HEK293 (cell line): ENCODE data around the gene SULT2B1.

Experiments used
- GLIS1 ChIP-seq: fragments of 450-650 bp; formaldehyde crosslinking; IDR thresholded peaks from 2 replicates; pipeline ENCODE4 v1.5.1; 2016; ENCODE audit warnings: missing biosample characterization, missing genetic modification characterization
- IKZF3 ChIP-seq: fragments of 450-650 bp; IDR thresholded peaks from 2 replicates; pipeline ENCODE4 v1.5.0; 2018; ENCODE audit warnings: missing biosample characterization, mild to moderate bottlenecking, missing genetic modification characterization, moderate library complexity
- KLF1 ChIP-seq: fragments of 450-650 bp; formaldehyde crosslinking; IDR thresholded peaks from 2 replicates; pipeline ENCODE4 v1.5.1; 2016; ENCODE audit warnings: missing biosample characterization, missing genetic modification characterization
- KLF7 ChIP-seq: fragments of 450-650 bp; formaldehyde crosslinking; IDR thresholded peaks from 2 replicates; pipeline ENCODE4 v1.5.1; 2016; ENCODE audit warnings: missing biosample characterization, missing genetic modification characterization, borderline replicate concordance
- SETDB1 ChIP-seq: IDR thresholded peaks from one replicate; pipeline ENCODE4 v1.6.1; 2017; ENCODE audit warnings: mild to moderate bottlenecking, low read length, moderate library complexity, mixed read lengths; ENCODE audit not compliant: insufficient read length
- SP7 ChIP-seq: fragments of 450-650 bp; formaldehyde crosslinking; IDR thresholded peaks from 2 replicates; pipeline ENCODE4 v1.5.1; 2016; ENCODE audit warnings: missing biosample characterization, missing genetic modification characterization
- TRIM28 ChIP-seq: IDR thresholded peaks from 2 replicates; pipeline ENCODE4 v1.6.1; 2011; ENCODE audit warnings: low read length, control low read depth, borderline replicate concordance
- YY1 ChIP-seq: fragments of 450-650 bp; formaldehyde crosslinking; IDR thresholded peaks from 2 replicates; pipeline ENCODE4 v1.5.1; 2018; ENCODE audit warnings: missing biosample characterization, missing genetic modification characterization
- ZFP69B ChIP-seq: fragments of 450-650 bp; formaldehyde crosslinking; IDR thresholded peaks from 2 replicates; pipeline ENCODE4 v1.5.1; 2016; ENCODE audit warnings: missing biosample characterization, missing genetic modification characterization
- ZNF121 ChIP-seq: fragments of 450-650 bp; formaldehyde crosslinking; IDR thresholded peaks from 2 replicates; pipeline ENCODE4 v1.5.1; 2016; ENCODE audit warnings: missing biosample characterization, missing genetic modification characterization
- ZNF155 ChIP-seq: fragments of 450-650 bp; formaldehyde crosslinking; IDR thresholded peaks from 2 replicates; pipeline ENCODE4 v1.5.1; 2016; ENCODE audit warnings: missing biosample characterization, missing genetic modification characterization
- ZNF174 ChIP-seq: fragments of 450-650 bp; formaldehyde crosslinking; IDR thresholded peaks from 2 replicates; pipeline ENCODE4 v1.5.0; 2017; ENCODE audit warnings: missing biosample characterization, mild to moderate bottlenecking, missing genetic modification characterization
- ZNF202 ChIP-seq: fragments of 450-650 bp; formaldehyde crosslinking; IDR thresholded peaks from 2 replicates; pipeline ENCODE4 v1.5.1; 2016; ENCODE audit warnings: missing biosample characterization, missing genetic modification characterization, borderline replicate concordance
- ZNF221 ChIP-seq: fragments of 450-650 bp; formaldehyde crosslinking; IDR thresholded peaks from 2 replicates; pipeline ENCODE4 v1.5.1; 2017; ENCODE audit warnings: missing biosample characterization, missing genetic modification characterization, borderline replicate concordance
- ZNF239 ChIP-seq: fragments of 450-650 bp; formaldehyde crosslinking; IDR thresholded peaks from 2 replicates; pipeline ENCODE4 v1.5.1; 2016; ENCODE audit warnings: missing biosample characterization, missing genetic modification characterization
- ZNF24 ChIP-seq: fragments of 450-650 bp; formaldehyde crosslinking; IDR thresholded peaks from 2 replicates; pipeline ENCODE4 v1.5.1; 2016; ENCODE audit warnings: missing biosample characterization, missing genetic modification characterization
- ZNF266 ChIP-seq: fragments of 450-650 bp; formaldehyde crosslinking; IDR thresholded peaks from 2 replicates; pipeline ENCODE4 v1.5.1; 2016; ENCODE audit warnings: missing biosample characterization, missing genetic modification characterization, low read depth
- ZNF37A ChIP-seq: fragments of 450-650 bp; IDR thresholded peaks from 2 replicates; pipeline ENCODE4 v1.5.1; 2018; ENCODE audit warnings: missing biosample characterization, missing genetic modification characterization
- ZNF658 ChIP-seq: fragments of 450-650 bp; formaldehyde crosslinking; IDR thresholded peaks from 2 replicates; pipeline ENCODE4; 2016; ENCODE audit warnings: missing biosample characterization, missing genetic modification characterization
- ZNF791 ChIP-seq: fragments of 450-650 bp; formaldehyde crosslinking; IDR thresholded peaks from 2 replicates; pipeline ENCODE4 v1.5.1; 2016; ENCODE audit warnings: missing biosample characterization, missing genetic modification characterization
- ZNF792 ChIP-seq: fragments of 450-650 bp; formaldehyde crosslinking; IDR thresholded peaks from 2 replicates; pipeline ENCODE4 v1.5.1; 2016; ENCODE audit warnings: missing biosample characterization, missing genetic modification characterization
- ZSCAN16 ChIP-seq: fragments of 450-650 bp; formaldehyde crosslinking; IDR thresholded peaks from 2 replicates; pipeline ENCODE4 v1.5.1; 2016; ENCODE audit warnings: missing biosample characterization, missing genetic modification characterization
- ZSCAN23 ChIP-seq: fragments of 450-650 bp; formaldehyde crosslinking; IDR thresholded peaks from 2 replicates; pipeline ENCODE4 v1.5.1; 2016; ENCODE audit warnings: missing biosample characterization, missing genetic modification characterization
- ZXDB ChIP-seq: fragments of 450-650 bp; formaldehyde crosslinking; IDR thresholded peaks from 2 replicates; pipeline ENCODE4 v1.5.1; 2016; ENCODE audit warnings: missing biosample characterization, missing genetic modification characterization
- TF ChIP-seq, protein P1 (sequence below): fragments of 450-650 bp; formaldehyde crosslinking; IDR thresholded peaks from 2 replicates; pipeline ENCODE4 v1.5.1; 2016; ENCODE audit warnings: missing biosample characterization, missing genetic modification characterization
- TF ChIP-seq, protein P2 (sequence below): fragments of 450-650 bp; formaldehyde crosslinking; IDR thresholded peaks from 2 replicates; pipeline ENCODE4 v1.5.1; 2016; ENCODE audit warnings: missing biosample characterization, missing genetic modification characterization
- TF ChIP-seq, protein P3 (sequence below): fragments of 450-650 bp; formaldehyde crosslinking; optimal IDR thresholded peaks from 2 replicates; pipeline ENCODE3; 2016; ENCODE audit warnings: missing biosample characterization, mild to moderate bottlenecking, missing genetic modification characterization
- TF ChIP-seq, protein P4 (sequence below): fragments of 450-650 bp; formaldehyde crosslinking; IDR thresholded peaks from 2 replicates; pipeline ENCODE4 v1.5.1; 2016; ENCODE audit warnings: missing biosample characterization, missing genetic modification characterization
- TF ChIP-seq, protein P5 (sequence below): fragments of 450-650 bp; formaldehyde crosslinking; IDR thresholded peaks from 2 replicates; pipeline ENCODE4 v1.5.1; 2016; ENCODE audit warnings: missing biosample characterization, missing genetic modification characterization, borderline replicate concordance
- TF ChIP-seq, protein P6 (sequence below): fragments of 450-650 bp; formaldehyde crosslinking; IDR thresholded peaks from 2 replicates; pipeline ENCODE4 v1.5.1; 2017; ENCODE audit warnings: missing biosample characterization, missing genetic modification characterization
- TF ChIP-seq, protein P7 (sequence below): fragments of 450-650 bp; formaldehyde crosslinking; IDR thresholded peaks from 2 replicates; pipeline ENCODE4 v1.5.1; 2016; ENCODE audit warnings: missing biosample characterization, missing genetic modification characterization

Gene SULT2B1

DNA sequence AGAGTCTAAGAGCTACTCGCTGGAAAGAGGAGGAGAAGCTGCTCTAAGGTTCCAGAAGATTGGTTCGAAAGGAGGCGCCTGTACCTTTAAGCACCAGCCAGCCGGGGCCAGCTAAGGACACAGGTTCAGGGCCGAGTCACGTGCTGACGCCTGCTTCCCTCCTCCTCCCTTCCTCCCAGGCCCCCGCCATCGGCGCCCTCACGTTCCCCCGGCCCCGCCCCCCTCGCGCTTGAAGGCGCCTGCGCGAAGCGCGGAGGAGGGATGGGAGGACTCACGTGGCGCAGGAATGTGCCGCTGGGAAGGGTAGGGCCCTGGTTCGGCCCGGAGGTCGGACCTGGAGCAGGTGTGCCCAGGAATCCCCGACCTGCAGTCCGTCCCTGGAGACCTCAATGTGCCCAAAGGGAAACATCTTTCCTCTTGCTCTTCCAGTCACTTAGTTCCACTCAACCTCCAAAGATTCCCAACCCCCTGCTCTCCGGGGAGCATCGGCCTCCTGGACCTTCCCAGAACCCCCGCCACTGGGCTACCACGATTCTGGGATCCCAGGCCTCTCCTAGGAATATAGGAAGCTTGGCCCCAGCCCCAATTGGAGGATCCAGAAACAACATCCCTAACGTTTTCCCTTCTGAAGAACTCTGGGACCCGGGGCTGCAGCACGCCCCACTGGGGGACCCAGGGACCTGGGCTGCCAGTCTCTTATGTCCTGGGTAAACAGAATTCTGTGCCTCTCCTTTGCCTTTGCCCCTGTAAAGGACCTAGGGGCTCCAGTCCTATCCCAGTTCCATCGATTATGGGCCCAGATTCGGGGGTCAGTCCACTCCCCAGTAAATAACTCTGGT, 82.7 kb downstream of the SULT2B1 start (continued):
- TF ChIP-seq ZNF792, result no peak
- no peak for TF ChIP-seq ZNF37A
- TF ChIP-seq, protein P1, sequence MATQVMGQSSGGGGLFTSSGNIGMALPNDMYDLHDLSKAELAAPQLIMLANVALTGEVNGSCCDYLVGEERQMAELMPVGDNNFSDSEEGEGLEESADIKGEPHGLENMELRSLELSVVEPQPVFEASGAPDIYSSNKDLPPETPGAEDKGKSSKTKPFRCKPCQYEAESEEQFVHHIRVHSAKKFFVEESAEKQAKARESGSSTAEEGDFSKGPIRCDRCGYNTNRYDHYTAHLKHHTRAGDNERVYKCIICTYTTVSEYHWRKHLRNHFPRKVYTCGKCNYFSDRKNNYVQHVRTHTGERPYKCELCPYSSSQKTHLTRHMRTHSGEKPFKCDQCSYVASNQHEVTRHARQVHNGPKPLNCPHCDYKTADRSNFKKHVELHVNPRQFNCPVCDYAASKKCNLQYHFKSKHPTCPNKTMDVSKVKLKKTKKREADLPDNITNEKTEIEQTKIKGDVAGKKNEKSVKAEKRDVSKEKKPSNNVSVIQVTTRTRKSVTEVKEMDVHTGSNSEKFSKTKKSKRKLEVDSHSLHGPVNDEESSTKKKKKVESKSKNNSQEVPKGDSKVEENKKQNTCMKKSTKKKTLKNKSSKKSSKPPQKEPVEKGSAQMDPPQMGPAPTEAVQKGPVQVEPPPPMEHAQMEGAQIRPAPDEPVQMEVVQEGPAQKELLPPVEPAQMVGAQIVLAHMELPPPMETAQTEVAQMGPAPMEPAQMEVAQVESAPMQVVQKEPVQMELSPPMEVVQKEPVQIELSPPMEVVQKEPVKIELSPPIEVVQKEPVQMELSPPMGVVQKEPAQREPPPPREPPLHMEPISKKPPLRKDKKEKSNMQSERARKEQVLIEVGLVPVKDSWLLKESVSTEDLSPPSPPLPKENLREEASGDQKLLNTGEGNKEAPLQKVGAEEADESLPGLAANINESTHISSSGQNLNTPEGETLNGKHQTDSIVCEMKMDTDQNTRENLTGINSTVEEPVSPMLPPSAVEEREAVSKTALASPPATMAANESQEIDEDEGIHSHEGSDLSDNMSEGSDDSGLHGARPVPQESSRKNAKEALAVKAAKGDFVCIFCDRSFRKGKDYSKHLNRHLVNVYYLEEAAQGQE (tag by site-specific recombination), result no peak
- peak; percentile 95 for TF ChIP-seq IKZF3
- TF ChIP-seq SETDB1, result no peak
- TF ChIP-seq, protein P2, sequence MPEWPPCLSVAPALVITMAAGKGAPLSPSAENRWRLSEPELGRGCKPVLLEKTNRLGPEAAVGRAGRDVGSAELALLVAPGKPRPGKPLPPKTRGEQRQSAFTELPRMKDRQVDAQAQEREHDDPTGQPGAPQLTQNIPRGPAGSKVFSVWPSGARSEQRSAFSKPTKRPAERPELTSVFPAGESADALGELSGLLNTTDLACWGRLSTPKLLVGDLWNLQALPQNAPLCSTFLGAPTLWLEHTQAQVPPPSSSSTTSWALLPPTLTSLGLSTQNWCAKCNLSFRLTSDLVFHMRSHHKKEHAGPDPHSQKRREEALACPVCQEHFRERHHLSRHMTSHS (tag by site-specific recombination), result no peak
- peak; percentile 87 for TF ChIP-seq ZNF24 (tag by site-specific recombination)
- TF ChIP-seq, protein P3, sequence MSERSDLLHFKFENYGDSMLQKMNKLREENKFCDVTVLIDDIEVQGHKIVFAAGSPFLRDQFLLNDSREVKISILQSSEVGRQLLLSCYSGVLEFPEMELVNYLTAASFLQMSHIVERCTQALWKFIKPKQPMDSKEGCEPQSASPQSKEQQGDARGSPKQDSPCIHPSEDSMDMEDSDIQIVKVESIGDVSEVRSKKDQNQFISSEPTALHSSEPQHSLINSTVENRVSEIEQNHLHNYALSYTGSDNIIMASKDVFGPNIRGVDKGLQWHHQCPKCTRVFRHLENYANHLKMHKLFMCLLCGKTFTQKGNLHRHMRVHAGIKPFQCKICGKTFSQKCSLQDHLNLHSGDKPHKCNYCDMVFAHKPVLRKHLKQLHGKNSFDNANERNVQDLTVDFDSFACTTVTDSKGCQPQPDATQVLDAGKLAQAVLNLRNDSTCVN (tag by site-specific recombination), result no peak
- no peak for TF ChIP-seq ZNF202 (tag by site-specific recombination)
- no peak for TF ChIP-seq ZNF239
- TF ChIP-seq, protein P4, sequence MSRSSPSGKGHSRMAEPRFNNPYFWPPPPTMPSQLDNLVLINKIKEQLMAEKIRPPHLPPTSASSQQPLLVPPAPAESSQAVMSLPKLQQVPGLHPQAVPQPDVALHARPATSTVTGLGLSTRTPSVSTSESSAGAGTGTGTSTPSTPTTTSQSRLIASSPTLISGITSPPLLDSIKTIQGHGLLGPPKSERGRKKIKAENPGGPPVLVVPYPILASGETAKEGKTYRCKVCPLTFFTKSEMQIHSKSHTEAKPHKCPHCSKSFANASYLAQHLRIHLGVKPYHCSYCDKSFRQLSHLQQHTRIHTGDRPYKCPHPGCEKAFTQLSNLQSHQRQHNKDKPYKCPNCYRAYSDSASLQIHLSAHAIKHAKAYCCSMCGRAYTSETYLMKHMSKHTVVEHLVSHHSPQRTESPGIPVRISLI, result no peak
- TF ChIP-seq, protein P5, sequence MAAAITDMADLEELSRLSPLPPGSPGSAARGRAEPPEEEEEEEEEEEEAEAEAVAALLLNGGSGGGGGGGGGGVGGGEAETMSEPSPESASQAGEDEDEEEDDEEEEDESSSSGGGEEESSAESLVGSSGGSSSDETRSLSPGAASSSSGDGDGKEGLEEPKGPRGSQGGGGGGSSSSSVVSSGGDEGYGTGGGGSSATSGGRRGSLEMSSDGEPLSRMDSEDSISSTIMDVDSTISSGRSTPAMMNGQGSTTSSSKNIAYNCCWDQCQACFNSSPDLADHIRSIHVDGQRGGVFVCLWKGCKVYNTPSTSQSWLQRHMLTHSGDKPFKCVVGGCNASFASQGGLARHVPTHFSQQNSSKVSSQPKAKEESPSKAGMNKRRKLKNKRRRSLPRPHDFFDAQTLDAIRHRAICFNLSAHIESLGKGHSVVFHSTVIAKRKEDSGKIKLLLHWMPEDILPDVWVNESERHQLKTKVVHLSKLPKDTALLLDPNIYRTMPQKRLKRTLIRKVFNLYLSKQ (tag by site-specific recombination), result no peak
- peak; percentile 78 for TF ChIP-seq GLIS1
- TF ChIP-seq KLF1 (tag by site-specific recombination), result peak; percentile 74
- TF ChIP-seq ZNF174, result no peak
- TF ChIP-seq ZSCAN23 (tag by site-specific recombination), result 0 out of 2 replicates have a peak, but pooled peaks have one; percentile 46
- TF ChIP-seq ZNF658, result no peak
- no peak for TF ChIP-seq ZNF121 (tag by site-specific recombination)
- TF ChIP-seq ZNF155 (tag by site-specific recombination), result no peak
- TF ChIP-seq TRIM28, result no peak
- TF ChIP-seq ZNF266 (tag by site-specific recombination), result no peak
- TF ChIP-seq ZNF221 (tag by site-specific recombination), result no peak
- TF ChIP-seq, protein P6, sequence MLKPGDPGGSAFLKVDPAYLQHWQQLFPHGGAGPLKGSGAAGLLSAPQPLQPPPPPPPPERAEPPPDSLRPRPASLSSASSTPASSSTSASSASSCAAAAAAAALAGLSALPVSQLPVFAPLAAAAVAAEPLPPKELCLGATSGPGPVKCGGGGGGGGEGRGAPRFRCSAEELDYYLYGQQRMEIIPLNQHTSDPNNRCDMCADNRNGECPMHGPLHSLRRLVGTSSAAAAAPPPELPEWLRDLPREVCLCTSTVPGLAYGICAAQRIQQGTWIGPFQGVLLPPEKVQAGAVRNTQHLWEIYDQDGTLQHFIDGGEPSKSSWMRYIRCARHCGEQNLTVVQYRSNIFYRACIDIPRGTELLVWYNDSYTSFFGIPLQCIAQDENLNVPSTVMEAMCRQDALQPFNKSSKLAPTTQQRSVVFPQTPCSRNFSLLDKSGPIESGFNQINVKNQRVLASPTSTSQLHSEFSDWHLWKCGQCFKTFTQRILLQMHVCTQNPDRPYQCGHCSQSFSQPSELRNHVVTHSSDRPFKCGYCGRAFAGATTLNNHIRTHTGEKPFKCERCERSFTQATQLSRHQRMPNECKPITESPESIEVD (tag by site-specific recombination), result no peak
- TF ChIP-seq SP7, result peak; percentile 69
- peak; percentile 71 for TF ChIP-seq ZXDB
- no peak for TF ChIP-seq ZNF791 (tag by site-specific recombination)
- peak; percentile 66; the same call in 1 of the 2 replicates for TF ChIP-seq KLF7
- TF ChIP-seq ZSCAN16 (tag by site-specific recombination), result peak; percentile 85
- 0 out of 2 replicates have a peak, but pooled peaks have one; percentile 37 for TF ChIP-seq ZFP69B
- TF ChIP-seq YY1, result no peak
- TF ChIP-seq, protein P7, sequence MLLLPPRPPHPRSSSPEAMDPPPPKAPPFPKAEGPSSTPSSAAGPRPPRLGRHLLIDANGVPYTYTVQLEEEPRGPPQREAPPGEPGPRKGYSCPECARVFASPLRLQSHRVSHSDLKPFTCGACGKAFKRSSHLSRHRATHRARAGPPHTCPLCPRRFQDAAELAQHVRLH, result peak; percentile 84
